Activated CD8-positive, alpha-beta memory T cell treated with anti-CD3 and anti-CD28 coated beads for 48 hours (primary cell): Measurements from ENCODE around the gene S100A2.

Source experiments
- DNase-seq, 3 experiments: peaks; one replicate each; pipeline ENCODE4 v3.0.0-alpha.2; 2020; ENCODE audit warnings: low read depth in 2 of 3, low spot score in 2 of 3

S100A2 gene

DNA sequence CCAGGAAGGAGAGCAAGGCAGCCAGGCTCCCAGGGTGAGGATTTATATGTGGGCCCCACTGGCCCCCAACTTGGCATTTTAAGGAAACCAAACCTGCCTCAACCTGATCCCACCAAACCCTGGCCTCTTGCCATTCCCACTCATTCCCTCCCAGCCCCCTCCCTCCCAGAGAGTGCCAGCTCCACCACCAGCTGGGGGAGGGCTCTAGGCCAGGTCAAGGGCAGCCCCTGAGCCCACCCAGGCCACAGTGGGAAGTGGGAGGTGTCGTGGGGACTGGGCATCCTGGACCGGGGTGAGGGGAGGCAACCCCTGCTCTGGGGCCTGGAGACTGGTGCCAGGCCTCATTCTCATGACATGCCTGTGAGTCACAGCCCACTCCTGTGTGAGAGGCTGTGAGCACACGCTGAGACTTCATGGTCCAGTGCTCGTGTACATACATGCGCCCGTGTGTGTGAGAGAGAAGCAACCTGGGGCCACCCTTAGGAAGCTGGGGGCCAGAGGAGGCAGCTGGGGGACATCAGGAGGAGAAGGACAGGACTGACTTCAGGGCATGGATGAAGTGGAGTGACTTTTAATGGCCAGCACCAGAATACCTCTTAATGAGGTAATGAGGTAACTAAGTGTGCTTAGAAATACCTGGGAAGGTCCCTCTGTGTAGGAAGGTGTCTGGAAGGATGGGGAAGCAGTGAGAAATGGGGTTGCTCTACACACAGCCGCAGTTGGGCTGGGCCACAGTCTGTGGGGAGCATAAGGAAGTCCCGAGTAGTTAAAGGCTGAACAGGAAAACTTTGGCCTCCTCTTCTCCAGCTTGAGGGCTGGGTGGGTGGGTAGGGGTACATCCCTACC, at the start of gene S100A2:
TSS of gene S100A2 (minus strand) at position 316 of the 846 bp plus-strand sequence. CDS start 1,967 bp downstream, outside the sequence.
- DNase-seq: peak in 1 of 3 experiments; percentile 14

DNA sequence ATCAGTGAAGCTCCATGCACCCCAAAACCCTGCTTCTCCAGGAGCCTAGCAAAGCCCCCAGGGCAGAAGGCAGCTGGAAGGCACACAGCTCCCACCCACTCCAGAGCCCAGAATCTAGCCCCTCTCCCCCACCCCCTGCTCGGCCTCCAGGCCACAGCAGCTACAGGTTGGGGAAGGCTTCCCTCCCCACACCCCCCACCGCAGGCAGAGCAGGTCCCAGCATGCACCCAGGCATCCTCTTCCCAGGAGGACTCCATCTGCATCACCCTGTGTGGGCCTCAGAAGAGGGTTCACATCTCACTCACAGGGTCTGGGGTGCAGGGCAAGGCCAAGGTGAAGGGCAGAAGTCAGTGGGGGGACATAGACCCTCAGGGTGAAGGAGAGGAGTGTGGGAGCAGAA, 49.8 kb upstream of the S100A2 start:
- DNase-seq: no peak

DNA sequence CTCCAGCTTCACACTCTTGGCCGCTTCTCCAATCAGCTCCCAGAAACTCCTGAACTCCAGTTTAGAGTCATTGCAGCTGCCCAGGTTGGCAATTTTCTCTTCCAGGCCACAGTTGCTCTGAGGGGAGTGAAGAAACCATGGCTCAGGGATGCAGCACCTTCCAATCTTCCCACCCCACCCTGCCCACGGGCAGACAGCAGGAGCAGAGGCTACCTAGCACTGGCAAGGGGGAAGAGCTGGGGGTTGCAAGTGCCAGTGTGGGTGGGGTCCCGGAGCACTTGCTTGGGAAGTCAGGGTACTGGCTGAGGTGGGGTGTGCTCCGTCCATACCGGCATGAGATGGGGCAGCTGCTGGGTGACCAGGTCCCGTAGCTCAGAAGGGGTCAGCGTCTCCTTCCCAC, 49.3 kb upstream of the S100A2 start:
- no peak for DNase-seq

DNA sequence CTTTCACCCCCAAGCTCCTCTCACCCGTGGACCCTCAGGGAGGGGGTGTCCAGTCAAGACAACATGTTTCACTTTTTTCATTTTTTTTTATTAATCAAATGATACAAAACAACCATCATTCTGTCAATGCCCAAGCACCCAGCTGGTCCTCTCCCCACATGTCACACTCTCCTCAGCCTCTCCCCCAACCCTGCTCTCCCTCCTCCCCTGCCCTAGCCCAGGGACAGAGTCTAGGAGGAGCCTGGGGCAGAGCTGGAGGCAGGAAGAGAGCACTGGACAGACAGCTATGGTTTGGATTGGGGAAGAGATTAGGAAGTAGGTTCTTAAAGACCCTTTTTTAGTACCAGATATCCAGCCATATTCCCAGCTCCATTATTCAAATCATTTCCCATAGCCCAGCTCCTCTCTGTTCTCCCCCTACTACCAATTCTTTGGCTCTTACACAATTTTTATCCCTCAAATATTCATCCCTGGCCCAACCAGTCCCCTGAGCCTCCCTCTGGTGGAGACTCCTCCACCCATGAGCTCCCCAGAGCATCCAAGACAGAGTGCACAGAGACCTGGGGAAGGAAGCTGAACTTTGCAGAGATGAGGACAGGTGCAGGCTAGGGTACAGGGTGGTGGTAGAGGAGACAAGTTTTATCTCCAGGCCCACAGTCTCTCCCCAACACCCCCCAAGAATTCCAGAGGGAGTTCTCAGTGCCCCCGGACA, 48.7 kb upstream of the S100A2 start:
- DNase-seq: no peak

DNA sequence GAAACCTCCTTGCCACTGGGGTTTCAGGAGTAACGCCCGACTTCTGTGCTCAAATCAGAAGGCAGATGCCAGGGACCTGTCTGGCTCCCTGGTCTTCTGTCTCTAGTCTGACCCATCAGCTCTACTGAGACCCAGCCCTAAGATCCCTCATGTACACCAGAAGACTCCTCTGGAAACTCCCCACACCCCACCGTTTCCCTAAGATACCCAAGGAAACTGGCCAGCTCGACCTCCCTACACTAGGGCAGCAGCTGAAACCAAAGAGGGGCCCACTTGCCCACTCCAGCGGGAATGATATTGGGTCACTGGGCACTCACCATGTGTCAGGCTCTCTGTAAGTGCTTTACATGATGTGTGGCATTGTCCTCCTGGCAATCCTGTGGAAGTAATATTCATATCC, 47.8 kb upstream of the S100A2 start:
- no peak for DNase-seq

DNA sequence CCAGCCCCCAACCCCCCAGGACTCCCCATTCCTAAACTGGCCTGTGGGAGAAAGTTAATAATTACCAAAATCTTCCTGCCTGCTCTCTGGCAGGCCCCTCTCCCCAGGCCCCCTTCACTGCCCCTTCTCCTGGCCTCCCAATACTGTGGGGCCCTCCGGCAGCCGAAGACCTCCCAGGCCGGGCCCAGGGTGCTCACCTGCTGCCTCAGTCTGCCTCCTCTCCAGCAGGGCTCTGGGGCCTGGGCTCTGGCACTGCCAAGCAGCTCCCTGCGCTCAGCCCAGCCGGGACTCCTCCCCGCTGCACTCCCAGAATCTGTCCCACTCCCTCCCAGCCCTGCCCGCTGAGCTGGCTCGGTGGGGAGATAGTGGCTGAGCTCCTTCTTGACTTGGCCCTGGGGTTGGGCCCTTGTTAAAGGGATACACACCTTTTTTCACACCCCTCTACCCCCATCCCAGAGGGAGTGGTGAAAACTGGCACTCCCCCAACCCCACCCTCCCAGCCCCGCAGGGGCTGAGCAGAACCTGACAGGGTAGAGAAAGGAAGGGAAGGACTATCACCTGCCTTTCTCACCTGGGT, 47.2 kb upstream of the S100A2 start, which contains the start of gene S100A16:
TSS of gene S100A16 (minus strand) at position 383 of the 577 bp plus-strand sequence. CDS start 4,986 bp downstream, outside the sequence.
- DNase-seq: no peak

DNA sequence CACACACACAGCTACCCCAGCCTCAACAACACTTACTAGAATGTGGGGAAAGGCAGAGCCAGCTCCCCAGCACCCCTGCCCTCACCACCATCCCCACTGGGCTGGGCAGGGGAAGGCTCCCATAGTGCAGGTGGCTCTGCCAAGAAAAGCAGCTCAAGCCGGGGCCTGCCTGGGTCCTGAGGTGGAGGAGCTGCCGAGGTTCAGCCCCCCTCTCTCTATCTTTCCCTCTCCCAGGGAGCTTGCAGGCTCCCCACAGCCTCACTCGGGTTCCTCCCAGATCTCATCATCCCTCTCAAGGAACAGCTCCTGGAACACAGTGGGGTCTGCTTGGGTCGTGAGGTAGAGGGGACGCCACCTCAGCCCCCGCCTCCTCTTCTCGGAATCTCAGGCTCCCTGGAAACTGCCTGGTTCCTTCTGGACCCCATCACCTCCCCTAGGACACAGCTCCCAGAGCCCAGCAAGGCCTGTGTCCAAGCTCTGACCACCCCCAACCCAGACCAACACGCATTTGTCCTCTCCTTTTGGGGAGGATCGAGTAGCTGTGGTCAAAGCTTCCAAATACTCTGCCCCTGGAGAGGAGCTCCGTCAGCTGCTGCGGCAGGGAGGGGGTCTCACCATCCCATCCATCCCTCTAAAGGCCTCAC, 46.6 kb upstream of the S100A2 start:
- no peak for DNase-seq

DNA sequence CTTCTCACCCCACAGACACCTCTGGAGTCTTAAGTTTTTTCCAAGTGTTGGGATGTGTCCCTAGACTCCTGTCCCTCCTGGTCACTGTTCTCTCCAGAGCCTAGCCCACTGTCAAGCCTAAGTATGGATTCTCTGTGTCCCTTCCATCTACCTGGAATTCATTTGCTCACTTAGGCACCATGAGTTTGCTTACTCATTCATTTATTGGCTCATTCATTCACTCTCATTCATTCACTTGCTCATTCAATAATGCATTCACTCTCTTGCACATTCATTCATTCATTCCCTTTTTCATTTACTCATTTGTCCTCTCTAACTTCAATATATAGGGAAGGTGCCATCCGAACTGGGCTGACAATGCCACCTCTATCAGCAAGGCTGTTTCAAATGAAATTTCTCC, 45.7 kb upstream of the S100A2 start:
- no peak for DNase-seq

DNA sequence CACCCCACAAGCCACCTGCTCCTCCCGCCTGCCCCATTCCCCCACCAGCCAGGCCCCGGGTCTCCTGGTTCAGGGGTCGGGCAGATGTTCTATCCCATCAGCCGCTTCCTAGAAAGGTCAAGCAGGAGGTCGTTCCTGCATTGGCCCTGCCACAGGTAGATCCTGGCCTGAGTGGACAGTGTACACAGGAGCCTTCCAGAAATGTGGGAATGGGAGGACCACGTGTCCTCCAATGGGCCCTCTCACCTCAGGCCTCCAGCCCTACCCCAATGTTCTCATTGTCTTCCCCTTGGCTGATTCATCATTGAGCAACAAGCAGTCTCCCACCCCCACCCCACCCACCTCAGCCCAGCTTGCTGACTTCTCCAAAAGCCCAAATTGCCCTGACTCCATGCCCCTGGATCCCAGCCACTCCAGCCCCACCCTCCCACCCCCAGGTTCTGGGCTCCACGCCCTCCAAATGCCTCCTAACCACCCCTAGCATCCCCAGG, 45.2 kb upstream of the S100A2 start:
- DNase-seq: no peak

DNA sequence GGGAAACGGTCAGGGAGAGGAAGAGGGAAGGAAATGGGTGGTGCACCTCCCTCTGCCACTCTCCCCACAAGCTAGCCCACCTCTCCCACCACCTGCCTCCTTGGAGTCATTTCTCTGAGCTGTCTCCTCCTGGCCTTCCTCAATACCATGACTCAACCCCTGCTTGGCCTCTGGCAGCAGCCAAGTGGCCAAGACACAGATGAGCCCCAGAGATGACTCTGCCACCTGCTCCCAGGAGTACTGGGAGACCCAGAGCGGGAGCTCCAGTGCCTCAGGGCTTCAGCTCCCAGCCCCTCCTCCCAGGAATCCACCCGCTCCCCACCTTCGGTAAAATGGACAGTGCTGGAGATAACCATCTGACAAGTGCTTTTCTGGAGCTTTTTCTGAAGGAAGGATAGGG, 44.7 kb upstream of the S100A2 start:
- DNase-seq: no peak

DNA sequence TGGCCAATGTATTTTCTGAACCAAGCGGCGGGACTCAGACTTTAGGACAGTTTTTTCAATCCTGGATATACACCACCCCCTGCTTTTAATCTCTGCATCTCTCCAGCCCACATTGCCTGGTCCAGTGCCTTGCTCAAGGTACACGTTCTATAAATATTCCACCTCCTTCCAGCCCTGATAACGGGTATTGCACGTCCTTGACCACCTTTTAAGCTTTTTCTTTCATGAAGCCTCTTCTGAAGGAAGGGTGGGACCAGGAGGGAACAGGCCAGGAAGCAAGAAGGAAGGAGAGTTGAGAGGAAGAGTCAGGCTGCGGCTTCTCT, 43.9 kb upstream of the S100A2 start:
- no peak for DNase-seq

DNA sequence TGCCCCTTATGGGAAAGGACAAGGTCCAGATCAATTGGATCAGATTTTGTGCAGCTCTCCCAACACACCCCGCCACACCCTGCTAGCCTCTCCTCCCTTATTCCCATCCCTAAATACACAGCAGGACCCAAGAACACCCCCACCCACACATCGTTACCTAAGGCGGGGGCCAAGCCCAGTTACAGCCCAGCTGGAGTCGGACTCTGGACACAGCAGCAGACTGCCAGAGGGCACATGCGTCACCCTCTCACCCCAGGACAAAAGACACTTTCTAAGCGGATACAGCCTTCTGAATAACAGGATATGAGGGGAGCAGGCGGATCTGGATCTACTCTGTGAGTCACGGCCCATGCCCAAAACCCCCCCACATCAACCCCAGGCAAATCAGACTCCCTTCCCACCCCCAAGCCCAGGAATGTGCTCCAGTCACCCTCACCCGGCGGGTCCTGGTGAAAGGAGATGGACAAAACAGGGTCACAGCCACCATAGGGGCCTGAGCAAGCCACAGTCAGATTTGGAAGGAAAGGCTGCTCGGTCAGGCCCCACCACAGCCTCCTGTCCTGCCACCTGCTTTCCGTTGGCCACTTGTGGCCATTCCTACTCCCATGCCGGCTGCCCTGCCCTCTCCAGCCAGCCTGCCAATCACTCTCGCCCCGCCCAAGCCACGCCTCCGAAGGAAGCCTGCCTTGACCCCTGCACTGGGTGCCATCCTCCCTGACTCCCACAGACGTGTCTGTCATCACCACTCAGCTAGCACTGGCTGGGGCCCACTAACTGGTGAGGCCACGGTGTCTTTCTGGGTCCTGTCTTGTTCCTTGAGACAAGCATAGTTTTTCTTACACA, 43.3 kb upstream of the S100A2 start:
- DNase-seq: no peak

DNA sequence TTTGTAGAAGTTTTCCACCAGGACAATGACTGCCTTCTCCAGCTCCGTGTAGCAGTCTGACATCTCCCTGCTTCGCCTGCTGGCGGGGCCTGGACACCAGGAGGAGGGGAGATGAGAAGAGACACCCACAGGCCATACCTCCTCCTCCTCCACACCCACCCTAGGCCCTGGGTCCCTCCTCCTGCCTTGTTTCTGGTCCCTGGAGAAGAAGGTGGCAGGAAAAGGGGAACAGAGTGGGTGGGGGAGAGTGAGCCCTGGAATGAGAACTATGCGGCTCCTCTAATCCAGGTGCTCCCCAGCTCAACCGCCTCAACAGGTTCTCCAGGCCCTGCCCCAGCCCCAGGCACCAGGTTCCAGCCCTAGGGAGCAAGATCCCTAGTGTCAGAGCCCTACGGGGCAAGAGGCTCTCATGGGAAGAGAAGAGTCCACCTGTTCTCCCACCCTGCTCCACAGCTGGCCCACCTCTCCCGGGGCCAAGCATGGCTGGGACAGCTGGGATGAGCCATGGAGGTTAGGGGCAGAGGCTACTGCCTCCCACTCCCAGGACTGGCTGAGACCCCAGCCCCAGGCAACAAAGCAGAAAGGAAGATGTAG, 42.5 kb upstream of the S100A2 start:
- DNase-seq: no peak

DNA sequence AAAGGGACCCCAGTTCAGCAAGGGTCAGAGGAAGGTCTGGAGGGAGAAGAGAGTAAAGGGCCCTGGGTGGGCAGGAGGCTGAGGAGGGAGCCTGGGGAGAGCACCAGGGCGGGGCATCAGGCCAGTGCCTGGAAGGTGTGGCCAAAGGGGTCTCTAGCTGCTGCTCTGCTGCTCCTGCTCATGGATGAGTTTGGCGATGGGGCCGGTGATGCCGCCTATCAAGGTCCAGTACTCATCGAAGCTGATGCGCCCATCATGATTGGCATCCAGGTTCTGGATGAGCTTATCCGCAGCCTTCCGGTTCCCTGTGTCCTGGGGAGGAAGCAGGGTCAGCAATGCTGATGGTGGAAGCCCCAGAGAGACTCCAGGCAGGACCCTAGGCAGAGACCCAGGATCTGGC, 41.7 kb upstream of the S100A2 start:
- no peak for DNase-seq

DNA sequence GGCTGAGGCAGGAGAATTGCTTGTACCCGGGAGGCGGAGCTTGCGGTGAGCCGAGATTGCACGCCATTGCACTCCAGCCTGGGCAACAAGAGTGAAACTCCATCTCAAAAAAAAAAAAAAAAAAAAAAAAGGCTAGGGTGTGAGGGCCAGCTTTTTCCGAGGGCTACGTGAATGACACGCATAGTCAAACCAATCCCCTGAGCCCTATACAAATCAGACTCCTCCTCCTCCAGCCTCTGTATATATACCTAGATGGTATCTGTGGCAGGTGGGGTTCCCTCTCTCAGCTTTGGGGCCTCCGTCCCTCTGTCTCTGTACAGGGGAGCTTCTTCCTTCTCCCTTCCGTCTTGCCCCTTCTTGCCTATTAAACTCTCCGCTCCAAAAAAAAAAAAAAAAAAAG, 40.5 kb upstream of the S100A2 start:
- DNase-seq: no peak

DNA sequence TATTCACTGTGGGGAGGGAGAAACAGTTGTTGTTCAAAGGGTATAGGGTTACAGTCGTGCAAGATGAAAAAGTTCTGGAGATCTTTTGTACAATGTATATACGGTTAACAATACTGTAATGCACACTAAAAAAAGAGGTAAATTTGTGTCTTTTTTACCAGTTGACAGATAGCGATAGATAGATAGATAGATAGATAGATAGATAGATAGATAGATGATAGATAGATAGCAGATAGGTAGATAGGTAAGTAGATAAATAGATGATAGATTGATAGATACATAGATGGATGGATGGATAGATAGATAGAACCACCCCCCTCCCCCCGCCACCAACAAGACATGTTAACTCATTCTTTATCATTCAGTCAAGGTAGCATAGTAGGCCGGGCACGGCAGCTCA, 37.1 kb upstream of the S100A2 start:
- no peak for DNase-seq

DNA sequence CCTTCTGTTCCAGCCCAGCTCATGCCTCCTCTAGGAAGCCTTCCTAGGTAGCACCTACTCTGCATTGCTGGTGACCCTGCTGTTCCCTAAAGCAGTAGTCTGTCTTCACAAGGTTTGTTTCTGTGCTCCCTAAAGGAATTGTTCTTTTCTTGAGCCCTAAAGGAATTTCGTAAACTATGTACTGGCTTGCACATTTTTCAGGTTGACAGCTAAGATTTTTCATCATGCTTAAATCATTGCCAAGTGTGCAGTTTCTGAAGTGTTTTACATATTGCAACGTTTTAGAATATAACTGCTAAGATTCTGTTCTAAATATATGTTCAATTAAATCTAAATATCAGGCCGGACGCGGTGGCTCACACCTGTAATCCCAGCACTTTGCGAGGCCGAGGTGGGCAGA, 34.2 kb upstream of the S100A2 start:
- no peak for DNase-seq

DNA sequence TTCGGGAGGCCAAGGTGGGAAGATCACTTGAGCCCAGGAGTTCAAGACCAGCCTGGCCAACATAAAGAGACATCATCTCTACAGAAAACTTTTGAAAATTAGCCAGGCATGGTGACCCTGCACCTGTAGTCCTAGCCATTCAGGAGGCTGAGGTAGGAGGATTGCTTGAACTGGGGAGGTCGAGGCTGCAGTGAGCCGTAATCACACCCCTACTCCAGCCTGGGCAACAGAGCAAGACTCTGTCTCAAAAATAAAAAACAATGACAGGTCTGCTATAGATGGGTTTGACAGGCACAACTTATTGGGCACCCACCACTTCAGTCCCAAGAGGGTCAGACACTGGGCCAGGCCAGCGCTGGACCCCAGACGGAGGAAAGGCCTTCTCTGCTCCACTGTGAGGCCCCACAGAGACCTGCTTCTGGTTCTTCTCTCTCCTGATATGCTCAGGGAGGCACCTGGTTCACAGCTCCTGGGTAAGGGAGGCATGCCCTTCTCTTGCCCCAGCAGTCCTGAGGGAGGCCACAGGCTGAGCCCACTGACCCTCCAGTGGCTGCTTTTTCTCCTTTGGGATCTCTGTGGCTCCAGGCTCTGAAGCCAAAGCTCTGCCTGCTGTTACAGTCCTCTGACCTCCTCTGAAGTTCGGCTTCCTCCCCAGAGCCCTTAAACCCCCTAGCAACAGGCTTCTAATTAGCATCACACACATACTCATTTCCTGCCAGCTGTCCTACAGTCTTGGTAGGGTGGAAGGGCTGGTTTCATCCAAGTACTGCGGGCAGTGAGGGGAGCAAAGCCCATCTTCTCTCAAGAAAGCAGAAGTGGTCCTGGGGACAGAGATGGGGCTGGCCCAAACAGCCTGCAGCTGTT, 32.9 kb upstream of the S100A2 start:
- no peak for DNase-seq

DNA sequence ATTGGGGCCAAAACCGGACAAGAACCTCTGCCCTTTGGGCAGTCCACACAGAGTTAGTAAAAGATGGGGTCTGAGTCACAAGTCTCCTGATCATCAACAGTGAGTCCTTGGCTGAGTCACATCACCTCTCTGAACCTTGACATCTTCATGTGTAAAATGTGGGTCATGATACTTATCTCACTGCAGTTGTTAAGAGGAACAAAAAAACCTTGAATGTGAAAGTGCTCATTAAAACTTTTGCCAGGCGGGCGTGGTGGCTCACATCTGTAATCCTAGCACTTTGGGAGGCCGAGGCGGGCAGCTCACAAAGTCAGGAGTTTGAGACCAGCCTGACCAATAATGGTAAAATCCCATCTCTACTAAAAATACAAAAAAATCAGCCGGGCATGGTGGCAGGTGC, 31.6 kb upstream of the S100A2 start:
- DNase-seq: no peak
